ENCODE measurements around the gene IPMK. TPM values are rescaled to one million over a fixed set of nuclear protein-coding genes. Genes with fewer than 3 reads are reported as not detected.
A peak's percentile ranks its signal among the peaks of the same experiment; 100 is the strongest.

Gene IPMK
- total RNA-seq (2022) (10.0 and 10.7 TPM in 2 replicates), Bru-seq, nascent RNA (percentile 76 among the genes with signal in this experiment), BruChase-seq, experiment 1, labeled RNA remaining after a 6-hour chase (percentile 68 among the genes with signal in this experiment), BruChase-seq, experiment 2, labeled RNA remaining after a 2-hour chase (percentile 77 among the genes with signal in this experiment)
- long read RNA-seq, full-length matches to known transcripts = 8 of 9 reads
- long read RNA-seq, partial matches to known transcripts = 0 of 9 reads
- long read RNA-seq, other reads (novel, unspliced or antisense) = 1 of 9 reads

- Mint-ChIP-seq H3K9me3 (ENCODE audit: low read depth, unreplicated experiment) (no peaks in the 10 kb centered on the region), H3K27ac (ENCODE audit: unreplicated experiment) (peak within 1 kb of the TSS; percentile 93), H3K4me3 (ENCODE audit: low read depth, unreplicated experiment) (peak within 1 kb of the TSS; percentile 100), H3K27me3 (ENCODE audit: unreplicated experiment) (no peaks in the 10 kb centered on the region), H3K36me3 (ENCODE audit: insufficient read depth, unreplicated experiment) (peaks cover 41% of the 10 kb centered on the region), H3K4me1 (ENCODE audit: low read depth, unreplicated experiment) (peaks cover 9% of the 10 kb centered on the region)
- CTCF ChIA-PET = interaction anchor here (0.6 kb wide), 2 partner anchors 31 to 128 kb away, joined by 3 to 4 read pairs; no protein-coding TSS in a partner anchor
- peak; percentile 98 for DNase-seq
- intact Hi-C loops (cut with micrococcal nuclease; ENCODE audit: unreplicated experiment) = no loop called here
- no peak for TF ChIP-seq CTCF (IDR thresholded peaks at IDR 0.05; ENCODE audit: unreplicated experiment)
- no TSS peak for BruUV-seq (replicated peaks)
These were observed at the start of gene IPMK for GRCh38 chr10:58267713-58268453. Gene IPMK (minus strand): TSS chr10:58267894. CDS start chr10:58267611, 283 bp downstream.

- intact Hi-C loops (cut with micrococcal nuclease; ENCODE audit: unreplicated experiment) = no loop called here
- TF ChIP-seq CTCF (IDR thresholded peaks at IDR 0.05; ENCODE audit: unreplicated experiment) = no peak
- no TSS peak for BruUV-seq (replicated peaks)
- no peak for DNase-seq
- peaks cover 2% of the 10 kb centered on the region for H3K4me1 Mint-ChIP-seq (ENCODE audit: low read depth, unreplicated experiment)
- no peaks in the 10 kb centered on the region for H3K9me3 Mint-ChIP-seq (ENCODE audit: low read depth, unreplicated experiment)
- no peaks in the 10 kb centered on the region for H3K36me3 Mint-ChIP-seq (ENCODE audit: insufficient read depth, unreplicated experiment)
- H3K27ac Mint-ChIP-seq (ENCODE audit: unreplicated experiment) = no peak overlapping the region
- H3K27me3 Mint-ChIP-seq (ENCODE audit: unreplicated experiment) = no peaks in the 10 kb centered on the region
- H3K4me3 Mint-ChIP-seq (ENCODE audit: low read depth, unreplicated experiment) = no peak overlapping the region
- CTCF ChIA-PET = no interaction called here
These were observed 49.2 kb upstream of the IPMK start for GRCh38 chr10:58316874-58317273.

- Mint-ChIP-seq H3K27ac (ENCODE audit: unreplicated experiment) (no peak overlapping the region), H3K36me3 (ENCODE audit: insufficient read depth, unreplicated experiment) (no peaks in the 10 kb centered on the region)
These were observed 43.3 kb upstream of the IPMK start for GRCh38 chr10:58311026-58311425.

GRCh38 chr10:58307676-58308075 is 40.0 kb upstream of the IPMK start:
- no TSS peak for BruUV-seq (replicated peaks)
- H3K27ac Mint-ChIP-seq (ENCODE audit: unreplicated experiment) = no peak overlapping the region
- no peak for TF ChIP-seq CTCF (IDR thresholded peaks at IDR 0.05; ENCODE audit: unreplicated experiment)
- no peak for DNase-seq
- no peaks in the 10 kb centered on the region for H3K4me1 Mint-ChIP-seq (ENCODE audit: low read depth, unreplicated experiment)
- CTCF ChIA-PET = interaction anchor here (1.2 kb wide), 1 partner anchor 48 kb away, joined by 3 read pairs; no protein-coding TSS in a partner anchor
- no peaks in the 10 kb centered on the region for H3K9me3 Mint-ChIP-seq (ENCODE audit: low read depth, unreplicated experiment)
- no peak overlapping the region for H3K4me3 Mint-ChIP-seq (ENCODE audit: low read depth, unreplicated experiment)
- no peaks in the 10 kb centered on the region for H3K36me3 Mint-ChIP-seq (ENCODE audit: insufficient read depth, unreplicated experiment)
- intact Hi-C loops (cut with micrococcal nuclease; ENCODE audit: unreplicated experiment) = loop anchor here (10.0 kb wide), 1 partner anchor 207 kb away; the partner anchor contains the start of gene BICC1
- no peaks in the 10 kb centered on the region for H3K27me3 Mint-ChIP-seq (ENCODE audit: unreplicated experiment)

More at GRCh38 chr10:58311026-58311425, 43.3 kb upstream of the IPMK start:
- CTCF ChIA-PET = no interaction called here
- TF ChIP-seq CTCF (IDR thresholded peaks at IDR 0.05; ENCODE audit: unreplicated experiment) = no peak
- intact Hi-C loops (cut with micrococcal nuclease; ENCODE audit: unreplicated experiment) = no loop called here
- no TSS peak for BruUV-seq (replicated peaks)
- H3K4me1 Mint-ChIP-seq (ENCODE audit: low read depth, unreplicated experiment) = no peaks in the 10 kb centered on the region
- H3K9me3 Mint-ChIP-seq (ENCODE audit: low read depth, unreplicated experiment) = no peaks in the 10 kb centered on the region
- no peaks in the 10 kb centered on the region for H3K27me3 Mint-ChIP-seq (ENCODE audit: unreplicated experiment)
- no peak overlapping the region for H3K4me3 Mint-ChIP-seq (ENCODE audit: low read depth, unreplicated experiment)
- DNase-seq = no peak

All from Calu3 (cell line).